NOMO-1 treated with dmso at 0.1 percent for 144 hours (cell line): Measurements from ENCODE around the gene PRR16.

Source experiments
- DNase-seq: peaks from one replicate; lab custom pipeline; 2025; ENCODE audit not compliant: unreplicated experiment; lab: John Stamatoyannopoulos, UW

Gene PRR16

GRCh38 chr5:120567066-120567465 lies 103.0 kb downstream of the PRR16 start:
- no peak for DNase-seq

GRCh38 chr5:120567921-120568320 lies 103.8 kb downstream of the PRR16 start:
- DNase-seq: no peak

GRCh38 chr5:120568711-120569110 lies 104.6 kb downstream of the PRR16 start:
- no peak for DNase-seq

- DNase-seq: no peak
Observed at GRCh38 chr5:120576588-120576987, 112.5 kb downstream of the PRR16 start.

- no peak for DNase-seq
Observed at GRCh38 chr5:120582635-120583034, 118.5 kb downstream of the PRR16 start.

- no peak for DNase-seq
Observed at GRCh38 chr5:120586646-120587045, 122.5 kb downstream of the PRR16 start.

- no peak for DNase-seq
Observed at GRCh38 chr5:120591911-120592310, 127.8 kb downstream of the PRR16 start.

- DNase-seq: peak; percentile 5
Observed at GRCh38 chr5:120599576-120599975, 135.5 kb downstream of the PRR16 start.

GRCh38 chr5:120600639-120601038 lies 136.5 kb downstream of the PRR16 start:
- DNase-seq: no peak

- DNase-seq: no peak
Observed at GRCh38 chr5:120602033-120602432, 137.9 kb downstream of the PRR16 start.

GRCh38 chr5:120604884-120605283 lies 140.8 kb downstream of the PRR16 start:
- no peak for DNase-seq

- DNase-seq: no peak
Observed at GRCh38 chr5:120605325-120606079, 141.4 kb downstream of the PRR16 start.

- no peak for DNase-seq
Observed at GRCh38 chr5:120609570-120609969, 145.5 kb downstream of the PRR16 start.

- no peak for DNase-seq
Observed at GRCh38 chr5:120610145-120610544, 146.0 kb downstream of the PRR16 start.

- DNase-seq: no peak
Observed at GRCh38 chr5:120613729-120614128, 149.6 kb downstream of the PRR16 start.

- DNase-seq: no peak
Observed at GRCh38 chr5:120614531-120615180, 150.6 kb downstream of the PRR16 start.

- DNase-seq: no peak
Observed at GRCh38 chr5:120615967-120616645, 152.0 kb downstream of the PRR16 start.

GRCh38 chr5:120621339-120621738 lies 157.2 kb downstream of the PRR16 start:
- no peak for DNase-seq

- DNase-seq: no peak
Observed at GRCh38 chr5:120624021-120624563, 160.0 kb downstream of the PRR16 start.

- no peak for DNase-seq
Observed at GRCh38 chr5:120628156-120628555, 164.1 kb downstream of the PRR16 start.

GRCh38 chr5:120630550-120630949 lies 166.4 kb downstream of the PRR16 start:
- DNase-seq: peak; percentile 47

GRCh38 chr5:120631611-120632010 lies 167.5 kb downstream of the PRR16 start:
- no peak for DNase-seq
